ENCODE results near the gene CISH.

Gene CISH

GRCh38 chr3:50594253-50594785 lies 17.3 kb downstream of the CISH start:
- no peak for DNase-seq (ENCODE audit: low spot score)
- CTCF ChIA-PET: interaction anchor here (0.6 kb wide), 1 partner anchor 142 kb away, joined by 3 read pairs; no protein-coding TSS in a partner anchor
- no peak overlapping the region for H3K27ac ChIP-seq
- no peak for TF ChIP-seq CTCF (conservative IDR thresholded peaks at IDR 0.05; ENCODE audit: low read depth)
- POLR2A ChIA-PET (ENCODE audit: low non-redundant PET): no interaction called here

GRCh38 chr3:50592568-50592967 lies 19.0 kb downstream of the CISH start:
- no peak for DNase-seq (ENCODE audit: low spot score)
- no peak for TF ChIP-seq CTCF (conservative IDR thresholded peaks at IDR 0.05; ENCODE audit: low read depth)
- CTCF ChIA-PET: interaction anchor here (0.9 to 1.1 kb wide), 2 partner anchors 21 to 50 kb away, joined by 4 to 7 read pairs; no protein-coding TSS in a partner anchor
- POLR2A ChIA-PET (ENCODE audit: low non-redundant PET): interaction anchor here (1.2 kb wide), 1 partner anchor 9 kb away, joined by 4 read pairs; no protein-coding TSS in a partner anchor
- peak overlapping the region; percentile 80 for H3K27ac ChIP-seq

GRCh38 chr3:50591196-50591741 lies 20.3 kb downstream of the CISH start:
- DNase-seq (ENCODE audit: low spot score): no peak
- ChIA-PET POLR2A (ENCODE audit: low non-redundant PET) (no interaction called here), CTCF (no interaction called here)
- H3K27ac ChIP-seq: peak overlapping the region; percentile 80
- TF ChIP-seq CTCF (conservative IDR thresholded peaks at IDR 0.05; ENCODE audit: low read depth): no peak; the same call in 1 of the 2 replicates

GRCh38 chr3:50588759-50589433 lies 22.7 kb downstream of the CISH start:
- ChIA-PET POLR2A (ENCODE audit: low non-redundant PET) (no interaction called here), CTCF (interaction anchor here (0.7 to 1.0 kb wide), 2 partner anchors 25 to 28 kb away, joined by 3 read pairs; no protein-coding TSS in a partner anchor)
- TF ChIP-seq CTCF (conservative IDR thresholded peaks at IDR 0.05; ENCODE audit: low read depth): no peak
- H3K27ac ChIP-seq: peak overlapping the region; percentile 47
- DNase-seq (ENCODE audit: low spot score): no peak

GRCh38 chr3:50587806-50588758 lies 23.5 kb downstream of the CISH start:
- peak overlapping the region; percentile 47 for H3K27ac ChIP-seq
- TF ChIP-seq CTCF (conservative IDR thresholded peaks at IDR 0.05; ENCODE audit: low read depth): no peak
- CTCF ChIA-PET: interaction anchor here (0.7 kb wide), 1 partner anchor 25 kb away, joined by 3 read pairs; no protein-coding TSS in a partner anchor
- no peak for DNase-seq (ENCODE audit: low spot score)
- POLR2A ChIA-PET (ENCODE audit: low non-redundant PET): no interaction called here

- no peak for TF ChIP-seq CTCF (conservative IDR thresholded peaks at IDR 0.05; ENCODE audit: low read depth)
- ChIA-PET CTCF (no interaction called here), POLR2A (ENCODE audit: low non-redundant PET) (no interaction called here)
- no peak for DNase-seq (ENCODE audit: low spot score)
- peak overlapping the region; percentile 47 for H3K27ac ChIP-seq
Measured at GRCh38 chr3:50587373-50587772, 24.2 kb downstream of the CISH start.
